ENCODE results near the gene PGLYRP1. TPM values are rescaled to one million over a fixed set of nuclear protein-coding genes. Genes with fewer than 3 reads are reported as not detected.
A peak's percentile ranks its signal among the peaks of the same experiment; 100 is the strongest.

Gene PGLYRP1
- not detected in 2 replicates for total RNA-seq (2021)
- long read RNA-seq, partial matches to known transcripts, result 0 of 1 reads
- long read RNA-seq, other reads (novel, unspliced or antisense), result 1 of 1 reads

GRCh38 chr19:46022431-46023310, at the start of gene PGLYRP1:
TSS of gene PGLYRP1 (minus strand) at chr19:46023053. CDS start at chr19:46023021, 32 bp downstream.
- peak within 1 kb of the TSS; percentile 57; the same call in 1 of the 2 replicates for H3K14ac ChIP-seq (ENCODE audit: insufficient read depth, low read length)
- H3K18ac ChIP-seq (ENCODE audit: insufficient read length, low read depth, low read length), result no peak within 1 kb of the TSS
- H3K27me3 ChIP-seq (ENCODE audit: insufficient read depth, low read length), result no peaks in the 10 kb centered on the region
- H2AK5ac ChIP-seq (ENCODE audit: insufficient read length, low read length), result no peak within 1 kb of the TSS
- no peak within 1 kb of the TSS for H2BK20ac ChIP-seq (ENCODE audit: low read depth, low read length, poor library complexity, severe bottlenecking)
- no peaks in the 10 kb centered on the region for H3K23me2 ChIP-seq (ENCODE audit: insufficient read length, low read depth, low read length, poor library complexity, severe bottlenecking)
- H2BK15ac ChIP-seq (ENCODE audit: low read depth, low read length), result no peak within 1 kb of the TSS; the same call in 1 of the 2 replicates
- H3K23ac ChIP-seq (ENCODE audit: insufficient read length, low read depth, low read length), result no peak within 1 kb of the TSS
- Mint-ChIP-seq H3K36me3 (ENCODE audit: insufficient read depth in 1 of 3, low read depth in 3 of 3) (peaks cover 4 to 14% (median 13%) of the 10 kb centered on the region in 3 experiments; a peak in 5 of 7 replicates), H3K4me3 (peak within 1 kb of the TSS in 1 of 2 experiments; percentile 27; a peak in 1 of 5 replicates), H3K27me3 (ENCODE audit: low read depth) (no peaks in the 10 kb centered on the region), H3K9me3 (peaks cover 3 to 4% of the 10 kb centered on the region in 2 experiments; a peak in 2 of 5 replicates), H3K27ac (peak within 1 kb of the TSS in 2 of 3 experiments; percentile 28 to 85; a peak in 2 of 7 replicates), H3K4me1 (peaks cover 10 to 19% of the 10 kb centered on the region in 2 experiments)
- no peak for TF ChIP-seq CTCF (conservative IDR thresholded peaks at IDR 0.05)
- H2BK12ac ChIP-seq (ENCODE audit: insufficient read length, low read depth, low read length), result no peak within 1 kb of the TSS
- H4K20me1 ChIP-seq (ENCODE audit: control insufficient read depth, insufficient read depth, insufficient read length), result no peaks in the 10 kb centered on the region
- no peak within 1 kb of the TSS for H3K4ac ChIP-seq (ENCODE audit: low read depth, low read length)
- no peak within 1 kb of the TSS for H3K4me2 ChIP-seq (ENCODE audit: insufficient read depth, insufficient read length, low read length)
- H4K91ac ChIP-seq (ENCODE audit: insufficient read length, low read depth, low read length), result no peak within 1 kb of the TSS
- peak; percentile 56 for DNase-seq
- H4K8ac ChIP-seq (replicated peaks; ENCODE audit: insufficient read length, low read depth, low read length), result no peak within 1 kb of the TSS
- H2BK120ac ChIP-seq (ENCODE audit: low read depth, low read length, poor library complexity, severe bottlenecking), result no peak within 1 kb of the TSS
- H3K56ac ChIP-seq (ENCODE audit: insufficient read length, low read depth, low read length), result no peak within 1 kb of the TSS
- no peaks in the 10 kb centered on the region for H3K79me1 ChIP-seq (ENCODE audit: insufficient read depth, low read depth, low read length, poor library complexity, severe bottlenecking)
- no peak within 1 kb of the TSS for H2BK5ac ChIP-seq (ENCODE audit: insufficient read length, low read length)
- H3K79me2 ChIP-seq (ENCODE audit: insufficient read depth, low read length), result no peaks in the 10 kb centered on the region
- H3K9me3 ChIP-seq (ENCODE audit: control insufficient read depth, low read depth, low read length), result no peaks in the 10 kb centered on the region
- H4K5ac ChIP-seq (ENCODE audit: insufficient read length, low read depth, low read length), result no peak within 1 kb of the TSS
- H3T11ph ChIP-seq (ENCODE audit: low read length), result no peak within 1 kb of the TSS
- no peak within 1 kb of the TSS for H3K27ac ChIP-seq (ENCODE audit: insufficient read length, low read depth, low read length)
- no peak within 1 kb of the TSS for H2AFZ ChIP-seq (ENCODE audit: low read length)
- WGBS (ENCODE audit: extremely low coverage, insufficient read length, low lambda C conversion rate), result no CpG with 5 or more reads among the region's 47 CpGs
- H3K4me1 ChIP-seq (ENCODE audit: insufficient read depth, low read length), result no peaks in the 10 kb centered on the region
- no peak within 1 kb of the TSS for H3K9ac ChIP-seq (ENCODE audit: extremely low read depth, insufficient read length, low read length)
